ENCODE measurements around the gene HSPA1L.

HSPA1L gene

DNA sequence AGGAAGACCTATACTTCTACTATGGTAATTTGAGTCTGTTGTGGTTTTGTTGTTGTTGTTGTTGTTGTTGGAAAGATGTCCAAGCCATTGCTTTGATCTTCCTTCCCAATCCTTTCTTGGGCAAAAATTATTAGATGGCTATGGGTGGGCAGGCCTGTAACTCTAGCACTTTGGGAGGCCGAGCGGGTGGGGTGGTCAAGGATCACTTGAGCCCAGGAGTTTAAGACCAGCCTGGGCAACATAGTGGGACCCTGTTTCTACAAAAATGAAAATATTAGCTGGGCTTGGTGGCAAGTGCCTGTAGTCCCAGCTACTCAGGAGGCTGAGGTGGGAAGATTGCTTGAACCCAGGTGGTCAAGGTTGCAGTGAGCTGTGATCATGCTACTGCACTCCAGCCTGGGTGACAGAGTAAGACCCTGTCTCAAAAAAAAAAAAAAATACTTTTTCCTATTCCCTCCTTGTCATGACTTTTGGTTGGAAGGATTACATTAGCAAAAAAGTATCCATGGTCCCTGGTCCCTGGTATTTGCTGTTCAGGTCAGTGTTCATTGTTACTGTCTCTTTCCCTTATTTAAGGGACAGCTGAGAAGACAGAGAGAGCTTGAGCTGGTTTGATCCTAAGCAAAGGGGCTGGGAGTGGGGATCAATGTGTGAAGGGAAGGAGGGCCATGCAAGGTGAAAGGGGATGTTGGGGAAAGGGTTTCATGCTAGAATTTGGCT, 35.8 kb upstream of the HSPA1L start (continued):
- TF ChIP-seq, protein P1, sequence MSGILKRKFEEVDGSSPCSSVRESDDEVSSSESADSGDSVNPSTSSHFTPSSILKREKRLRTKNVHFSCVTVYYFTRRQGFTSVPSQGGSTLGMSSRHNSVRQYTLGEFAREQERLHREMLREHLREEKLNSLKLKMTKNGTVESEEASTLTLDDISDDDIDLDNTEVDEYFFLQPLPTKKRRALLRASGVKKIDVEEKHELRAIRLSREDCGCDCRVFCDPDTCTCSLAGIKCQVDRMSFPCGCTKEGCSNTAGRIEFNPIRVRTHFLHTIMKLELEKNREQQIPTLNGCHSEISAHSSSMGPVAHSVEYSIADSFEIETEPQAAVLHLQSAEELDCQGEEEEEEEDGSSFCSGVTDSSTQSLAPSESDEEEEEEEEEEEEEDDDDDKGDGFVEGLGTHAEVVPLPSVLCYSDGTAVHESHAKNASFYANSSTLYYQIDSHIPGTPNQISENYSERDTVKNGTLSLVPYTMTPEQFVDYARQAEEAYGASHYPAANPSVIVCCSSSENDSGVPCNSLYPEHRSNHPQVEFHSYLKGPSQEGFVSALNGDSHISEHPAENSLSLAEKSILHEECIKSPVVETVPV (CRISPR knock-in tag; IDR thresholded peaks at IDR 0.05), result no peak
- TF ChIP-seq SNAI2 (CRISPR knock-in tag; IDR thresholded peaks at IDR 0.05), result no peak
- TF ChIP-seq, protein P2, sequence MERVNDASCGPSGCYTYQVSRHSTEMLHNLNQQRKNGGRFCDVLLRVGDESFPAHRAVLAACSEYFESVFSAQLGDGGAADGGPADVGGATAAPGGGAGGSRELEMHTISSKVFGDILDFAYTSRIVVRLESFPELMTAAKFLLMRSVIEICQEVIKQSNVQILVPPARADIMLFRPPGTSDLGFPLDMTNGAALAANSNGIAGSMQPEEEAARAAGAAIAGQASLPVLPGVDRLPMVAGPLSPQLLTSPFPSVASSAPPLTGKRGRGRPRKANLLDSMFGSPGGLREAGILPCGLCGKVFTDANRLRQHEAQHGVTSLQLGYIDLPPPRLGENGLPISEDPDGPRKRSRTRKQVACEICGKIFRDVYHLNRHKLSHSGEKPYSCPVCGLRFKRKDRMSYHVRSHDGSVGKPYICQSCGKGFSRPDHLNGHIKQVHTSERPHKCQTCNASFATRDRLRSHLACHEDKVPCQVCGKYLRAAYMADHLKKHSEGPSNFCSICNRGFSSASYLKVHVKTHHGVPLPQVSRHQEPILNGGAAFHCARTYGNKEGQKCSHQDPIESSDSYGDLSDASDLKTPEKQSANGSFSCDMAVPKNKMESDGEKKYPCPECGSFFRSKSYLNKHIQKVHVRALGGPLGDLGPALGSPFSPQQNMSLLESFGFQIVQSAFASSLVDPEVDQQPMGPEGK (CRISPR knock-in tag; IDR thresholded peaks at IDR 0.05; ENCODE audit: borderline replicate concordance), result no peak

DNA sequence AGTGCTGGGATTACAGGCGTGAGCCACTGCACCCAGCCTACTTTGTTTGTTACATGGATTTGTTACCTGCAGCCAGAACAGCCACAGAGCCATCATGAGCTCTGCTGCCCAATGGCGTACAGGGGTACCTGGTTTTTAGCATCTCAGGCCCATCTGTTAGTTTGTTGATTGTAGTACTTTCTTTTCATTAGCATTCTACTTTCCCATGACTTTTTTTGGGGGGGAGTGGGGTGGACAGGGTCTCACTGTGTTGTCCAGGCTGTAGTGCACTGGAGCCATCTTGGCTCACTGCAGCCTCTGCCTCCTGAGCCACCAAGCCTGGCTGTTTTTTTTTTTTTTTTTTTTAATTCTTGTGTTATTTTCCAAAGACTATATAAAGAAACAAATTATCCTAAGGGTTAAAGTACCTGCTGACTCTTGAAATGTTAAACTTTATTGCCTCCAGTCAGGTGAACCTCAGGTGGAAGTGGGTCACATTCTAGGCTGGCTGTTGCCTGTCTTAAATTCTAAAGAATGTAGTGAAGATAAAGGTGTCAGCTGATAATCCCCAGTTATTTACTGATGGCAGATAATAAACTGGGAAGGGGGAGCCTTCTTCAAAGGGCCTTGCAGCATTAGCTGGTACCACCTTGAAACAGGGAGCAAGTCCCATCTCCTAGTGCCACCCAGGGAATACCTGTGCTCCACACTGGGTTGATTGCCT, 32.3 kb upstream of the HSPA1L start:
- ATAC-seq, result no peak

DNA sequence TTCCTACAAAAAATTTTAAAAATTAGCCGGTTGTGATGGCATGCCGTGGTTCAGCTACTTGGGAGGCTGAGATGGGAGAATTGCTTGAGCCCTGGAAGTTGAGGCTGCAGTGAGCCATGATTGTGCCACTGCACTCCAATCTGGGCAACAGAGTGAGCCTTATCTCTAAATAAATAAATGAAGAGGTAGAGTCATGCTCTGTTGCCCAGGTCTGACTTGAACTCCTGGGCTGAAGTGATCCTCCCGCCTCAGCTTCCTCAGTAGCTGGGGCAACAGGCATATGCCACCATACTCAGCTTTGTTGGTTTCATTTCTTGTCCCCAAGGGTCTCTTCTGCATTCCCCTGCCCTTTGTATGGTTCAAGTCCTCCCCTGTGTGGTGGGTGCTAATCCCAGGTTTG, 29.4 kb upstream of the HSPA1L start:
- ATAC-seq, result no peak
- no peak for TF ChIP-seq PPARA (CRISPR knock-in tag; IDR thresholded peaks at IDR 0.05; ENCODE audit: borderline replicate concordance)
- no peak for TF ChIP-seq ZC3H10 (CRISPR knock-in tag; IDR thresholded peaks at IDR 0.05)
- TF ChIP-seq, protein P3, sequence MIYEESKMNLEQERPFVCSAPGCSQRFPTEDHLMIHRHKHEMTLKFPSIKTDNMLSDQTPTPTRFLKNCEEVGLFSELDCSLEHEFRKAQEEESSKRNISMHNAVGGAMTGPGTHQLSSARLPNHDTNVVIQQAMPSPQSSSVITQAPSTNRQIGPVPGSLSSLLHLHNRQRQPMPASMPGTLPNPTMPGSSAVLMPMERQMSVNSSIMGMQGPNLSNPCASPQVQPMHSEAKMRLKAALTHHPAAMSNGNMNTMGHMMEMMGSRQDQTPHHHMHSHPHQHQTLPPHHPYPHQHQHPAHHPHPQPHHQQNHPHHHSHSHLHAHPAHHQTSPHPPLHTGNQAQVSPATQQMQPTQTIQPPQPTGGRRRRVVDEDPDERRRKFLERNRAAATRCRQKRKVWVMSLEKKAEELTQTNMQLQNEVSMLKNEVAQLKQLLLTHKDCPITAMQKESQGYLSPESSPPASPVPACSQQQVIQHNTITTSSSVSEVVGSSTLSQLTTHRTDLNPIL (CRISPR knock-in tag; IDR thresholded peaks at IDR 0.05; ENCODE audit: low read depth), result no peak
- TF ChIP-seq TOX (CRISPR knock-in tag; IDR thresholded peaks at IDR 0.05; ENCODE audit: borderline replicate concordance), result no peak
- TF ChIP-seq, protein P4, sequence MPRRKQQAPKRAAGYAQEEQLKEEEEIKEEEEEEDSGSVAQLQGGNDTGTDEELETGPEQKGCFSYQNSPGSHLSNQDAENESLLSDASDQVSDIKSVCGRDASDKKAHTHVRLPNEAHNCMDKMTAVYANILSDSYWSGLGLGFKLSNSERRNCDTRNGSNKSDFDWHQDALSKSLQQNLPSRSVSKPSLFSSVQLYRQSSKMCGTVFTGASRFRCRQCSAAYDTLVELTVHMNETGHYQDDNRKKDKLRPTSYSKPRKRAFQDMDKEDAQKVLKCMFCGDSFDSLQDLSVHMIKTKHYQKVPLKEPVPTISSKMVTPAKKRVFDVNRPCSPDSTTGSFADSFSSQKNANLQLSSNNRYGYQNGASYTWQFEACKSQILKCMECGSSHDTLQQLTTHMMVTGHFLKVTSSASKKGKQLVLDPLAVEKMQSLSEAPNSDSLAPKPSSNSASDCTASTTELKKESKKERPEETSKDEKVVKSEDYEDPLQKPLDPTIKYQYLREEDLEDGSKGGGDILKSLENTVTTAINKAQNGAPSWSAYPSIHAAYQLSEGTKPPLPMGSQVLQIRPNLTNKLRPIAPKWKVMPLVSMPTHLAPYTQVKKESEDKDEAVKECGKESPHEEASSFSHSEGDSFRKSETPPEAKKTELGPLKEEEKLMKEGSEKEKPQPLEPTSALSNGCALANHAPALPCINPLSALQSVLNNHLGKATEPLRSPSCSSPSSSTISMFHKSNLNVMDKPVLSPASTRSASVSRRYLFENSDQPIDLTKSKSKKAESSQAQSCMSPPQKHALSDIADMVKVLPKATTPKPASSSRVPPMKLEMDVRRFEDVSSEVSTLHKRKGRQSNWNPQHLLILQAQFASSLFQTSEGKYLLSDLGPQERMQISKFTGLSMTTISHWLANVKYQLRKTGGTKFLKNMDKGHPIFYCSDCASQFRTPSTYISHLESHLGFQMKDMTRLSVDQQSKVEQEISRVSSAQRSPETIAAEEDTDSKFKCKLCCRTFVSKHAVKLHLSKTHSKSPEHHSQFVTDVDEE (CRISPR knock-in tag; IDR thresholded peaks at IDR 0.05), result no peak
- no peak for TF ChIP-seq ZFP30 (CRISPR knock-in tag; IDR thresholded peaks at IDR 0.05)

More for the DNA sequence above, 32.3 kb upstream of the HSPA1L start:
- TF ChIP-seq, protein P2 (CRISPR knock-in tag; IDR thresholded peaks at IDR 0.05; ENCODE audit: borderline replicate concordance), result no peak
- no peak for TF ChIP-seq TCF4 (CRISPR knock-in tag; IDR thresholded peaks at IDR 0.05; ENCODE audit: borderline replicate concordance)
- no peak for TF ChIP-seq ZNF8 (CRISPR knock-in tag; IDR thresholded peaks at IDR 0.05)
- no peak for TF ChIP-seq ISL1 (CRISPR knock-in tag; IDR thresholded peaks at IDR 0.05)
- TF ChIP-seq, protein P5, sequence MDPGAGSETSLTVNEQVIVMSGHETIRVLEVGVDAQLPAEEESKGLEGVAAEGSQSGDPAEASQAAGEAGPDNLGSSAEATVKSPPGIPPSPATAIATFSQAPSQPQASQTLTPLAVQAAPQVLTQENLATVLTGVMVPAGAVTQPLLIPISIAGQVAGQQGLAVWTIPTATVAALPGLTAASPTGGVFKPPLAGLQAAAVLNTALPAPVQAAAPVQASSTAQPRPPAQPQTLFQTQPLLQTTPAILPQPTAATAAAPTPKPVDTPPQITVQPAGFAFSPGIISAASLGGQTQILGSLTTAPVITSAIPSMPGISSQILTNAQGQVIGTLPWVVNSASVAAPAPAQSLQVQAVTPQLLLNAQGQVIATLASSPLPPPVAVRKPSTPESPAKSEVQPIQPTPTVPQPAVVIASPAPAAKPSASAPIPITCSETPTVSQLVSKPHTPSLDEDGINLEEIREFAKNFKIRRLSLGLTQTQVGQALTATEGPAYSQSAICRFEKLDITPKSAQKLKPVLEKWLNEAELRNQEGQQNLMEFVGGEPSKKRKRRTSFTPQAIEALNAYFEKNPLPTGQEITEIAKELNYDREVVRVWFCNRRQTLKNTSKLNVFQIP (CRISPR knock-in tag; IDR thresholded peaks at IDR 0.05; ENCODE audit: borderline replicate concordance, low read depth), result no peak
- TF ChIP-seq BACH2 (CRISPR knock-in tag; IDR thresholded peaks at IDR 0.05; ENCODE audit: borderline replicate concordance), result no peak
- no peak for TF ChIP-seq ARNTL (CRISPR knock-in tag; IDR thresholded peaks at IDR 0.05; ENCODE audit: borderline replicate concordance, low read depth)
- TF ChIP-seq, protein P4 (CRISPR knock-in tag; IDR thresholded peaks at IDR 0.05), result no peak
- no peak for TF ChIP-seq PPARA (CRISPR knock-in tag; IDR thresholded peaks at IDR 0.05; ENCODE audit: borderline replicate concordance)
- no peak for TF ChIP-seq ZNF70 (CRISPR knock-in tag; IDR thresholded peaks at IDR 0.05)
- no peak for TF ChIP-seq GLIS3 (CRISPR knock-in tag; IDR thresholded peaks at IDR 0.05)
- TF ChIP-seq, protein P1 (CRISPR knock-in tag; IDR thresholded peaks at IDR 0.05), result no peak
- no peak for TF ChIP-seq ZFP3 (CRISPR knock-in tag; IDR thresholded peaks at IDR 0.05)
- TF ChIP-seq ESRRG (CRISPR knock-in tag; IDR thresholded peaks at IDR 0.05), result no peak
- TF ChIP-seq CSDC2 (CRISPR knock-in tag; IDR thresholded peaks at IDR 0.05), result no peak
- TF ChIP-seq OSR1 (CRISPR knock-in tag; IDR thresholded peaks at IDR 0.05), result no peak
